ENCODE results near the gene LOXL1. TPM values are rescaled to one million over a fixed set of nuclear protein-coding genes. Genes with fewer than 3 reads are reported as not detected.
"Not testable (repeated sequence)": the region's sequence is repeated elsewhere in the genome, so short reads cannot be mapped to it uniquely, and the experiment has no call there.

Gene LOXL1
- total RNA-seq, 4 donors from 2014 or later, result 4.3 to 12.1 (median 7.3) TPM

GRCh38 chr15:73937296-73937695, 11.0 kb downstream of the LOXL1 start:
- Histone ChIP-seq H3K27me3 (no peaks in the 10 kb centered on the region), H3K4me1 (peaks cover 38% of the 10 kb centered on the region), H3K27ac (no peak overlapping the region), H3K36me3 (no peaks in the 10 kb centered on the region), H3K9me3 (no peaks in the 10 kb centered on the region), H3K4me3 (no peak overlapping the region)
- no peak for DNase-seq (ENCODE audit: low spot score in 2 of 2)
- TF ChIP-seq EP300 (IDR thresholded peaks at IDR 0.05), result no peak
- TF ChIP-seq POLR2AphosphoS5 (IDR thresholded peaks at IDR 0.05), result no peak
- TF ChIP-seq POLR2A (IDR thresholded peaks at IDR 0.05), result no peak
- TF ChIP-seq CTCF (IDR thresholded peaks at IDR 0.05), result no peak
- WGBS, result 84% methylated on average over 7 of the region's 10 CpGs

GRCh38 chr15:73937726-73938125, 11.5 kb downstream of the LOXL1 start:
- 98% methylated on average over 11 of the region's 11 CpGs for WGBS
- no peak overlapping the region for H3K27ac ChIP-seq
- H3K4me3 ChIP-seq, result no peak overlapping the region
- DNase-seq (ENCODE audit: low spot score in 2 of 2), result no peak
- H3K9me3 ChIP-seq, result no peaks in the 10 kb centered on the region
- H3K27me3 ChIP-seq, result no peaks in the 10 kb centered on the region
- TF ChIP-seq POLR2AphosphoS5 (IDR thresholded peaks at IDR 0.05), result no peak
- H3K36me3 ChIP-seq, result no peaks in the 10 kb centered on the region
- peaks cover 42% of the 10 kb centered on the region for H3K4me1 ChIP-seq

DNA sequence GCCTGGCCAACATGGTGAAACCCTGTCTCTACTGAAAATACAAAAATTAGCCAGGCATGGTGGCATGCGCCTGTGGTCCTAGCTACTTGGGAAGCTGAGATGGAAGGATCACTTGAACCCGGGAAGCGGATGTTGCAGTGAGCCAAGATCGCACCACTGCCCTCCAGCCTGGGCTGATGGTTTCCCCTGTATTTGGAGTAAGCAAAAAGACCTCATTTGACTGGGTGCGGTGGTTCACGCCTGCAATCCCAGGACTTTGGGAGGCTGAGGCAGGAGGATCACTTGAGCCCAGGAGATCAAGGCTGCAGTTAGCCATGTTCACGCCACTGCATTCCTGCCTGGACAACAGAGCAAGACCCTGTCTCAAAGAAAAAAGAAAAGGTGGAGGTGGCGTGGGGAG, 12.3 kb downstream of the LOXL1 start:
- H3K27ac ChIP-seq, H3K4me3 ChIP-seq, H3K36me3 ChIP-seq, H3K27me3 ChIP-seq, H3K9me3 ChIP-seq: not testable (repeated sequence)
- peak in 1 of 2 donors; percentile 20 for DNase-seq (ENCODE audit: low spot score in 2 of 2)
- 98% methylated on average over 8 of the region's 8 CpGs for WGBS
- H3K4me1 ChIP-seq, result peaks cover 42% of the 10 kb centered on the region

DNA sequence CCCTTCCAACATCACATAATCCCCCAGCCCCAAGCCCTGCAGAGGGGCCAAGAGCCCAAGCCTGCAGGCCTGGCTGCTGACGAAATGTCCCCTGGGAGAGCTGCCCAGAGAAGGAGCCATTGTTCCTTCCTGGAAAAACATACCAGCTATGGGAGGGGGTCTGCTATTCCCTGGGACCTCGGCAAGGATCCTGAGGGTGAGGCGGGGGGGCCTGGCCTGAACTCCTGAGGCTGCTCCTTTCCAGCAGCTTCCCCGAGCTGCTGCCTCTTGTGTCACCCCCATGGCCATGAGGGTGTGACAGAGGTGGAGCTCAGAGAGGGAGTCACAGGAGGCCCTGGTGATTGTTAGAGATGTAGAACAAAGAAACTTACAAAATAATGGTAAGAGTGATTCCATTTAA, 12.9 kb downstream of the LOXL1 start:
- Histone ChIP-seq H3K4me1 (peaks cover 42% of the 10 kb centered on the region), H3K27me3 (no peaks in the 10 kb centered on the region), H3K27ac (no peak overlapping the region), H3K4me3 (no peak overlapping the region), H3K36me3 (no peaks in the 10 kb centered on the region), H3K9me3 (no peaks in the 10 kb centered on the region)
- peak in 1 of 2 donors; percentile 44 for DNase-seq (ENCODE audit: low spot score in 2 of 2)
- WGBS, result 70% methylated on average over 4 of the region's 4 CpGs
- TF ChIP-seq POLR2A (IDR thresholded peaks at IDR 0.05) (no peak), POLR2AphosphoS5 (IDR thresholded peaks at IDR 0.05) (no peak), CTCF (IDR thresholded peaks at IDR 0.05) (no peak), EP300 (IDR thresholded peaks at IDR 0.05) (no peak)

GRCh38 chr15:73940061-73940981, 14.1 kb downstream of the LOXL1 start:
- Histone ChIP-seq H3K36me3 (no peaks in the 10 kb centered on the region), H3K27me3 (no peaks in the 10 kb centered on the region), H3K27ac (no peak overlapping the region), H3K4me1 (peaks cover 35% of the 10 kb centered on the region), H3K9me3 (no peaks in the 10 kb centered on the region), H3K4me3 (no peak overlapping the region)
- no peak for TF ChIP-seq POLR2AphosphoS5 (IDR thresholded peaks at IDR 0.05)
- TF ChIP-seq EP300 (IDR thresholded peaks at IDR 0.05), result no peak
- no peak for TF ChIP-seq POLR2A (IDR thresholded peaks at IDR 0.05)
- no peak for TF ChIP-seq CTCF (IDR thresholded peaks at IDR 0.05)
- peak in 1 of 2 donors; percentile 20 for DNase-seq (ENCODE audit: low spot score in 2 of 2)
- WGBS, result 71% methylated on average over 7 of the region's 8 CpGs

- Histone ChIP-seq H3K27me3 (no peaks in the 10 kb centered on the region), H3K36me3 (no peaks in the 10 kb centered on the region), H3K4me1 (peaks cover 27% of the 10 kb centered on the region), H3K9me3 (no peaks in the 10 kb centered on the region), H3K4me3 (no peak overlapping the region), H3K27ac (no peak overlapping the region)
- no peak for DNase-seq (ENCODE audit: low spot score in 2 of 2)
- 83% methylated on average over 1 of the region's 1 CpG for whole genome bisulfite sequencing
- TF ChIP-seq POLR2A (IDR thresholded peaks at IDR 0.05) (no peak), EP300 (IDR thresholded peaks at IDR 0.05) (no peak), POLR2AphosphoS5 (IDR thresholded peaks at IDR 0.05) (no peak), CTCF (IDR thresholded peaks at IDR 0.05) (no peak)
Measured at GRCh38 chr15:73941044-73941443, 14.8 kb downstream of the LOXL1 start.

All from suprapubic skin (tissue), 4 donors.